SU-DHL-6 (cell line): Measurements from ENCODE around the gene SLC9A3.

ENCODE experiments used
- H2AFZ ChIP-seq: fragments of 200-600 bp; sonication (generic); 2 replicates; pipeline ENCODE4 v1.6.1; 2014; ENCODE audit warnings: low read depth, mild to moderate bottlenecking, moderate library complexity, mixed read lengths, antibody characterized with exemption, low read length; ENCODE audit not compliant: severe bottlenecking
- H3F3A ChIP-seq: fragments of 200-600 bp; shearing (Covaris generic); 2 replicates; pipeline ENCODE4 v1.6.0; 2016; ENCODE audit warnings: antibody characterized with exemption, mild to moderate bottlenecking; ENCODE audit not compliant: insufficient read depth
- H3K27ac ChIP-seq: fragments of 200-600 bp; sonication (generic); 2 replicates; pipeline ENCODE4 v1.5.1; 2016; ENCODE audit warnings: low read depth, mild to moderate bottlenecking, low read length, moderate library complexity, mixed read lengths
- H3K27me3 ChIP-seq: fragments of 200-600 bp; sonication (generic), shearing (Covaris generic); 2 replicates; pipeline ENCODE4 v1.6.0; 2014; ENCODE audit warnings: mild to moderate bottlenecking, low read length
- H3K36me3 ChIP-seq: fragments of 200-600 bp; sonication (generic); 2 replicates; pipeline ENCODE4 v1.6.1; 2014; ENCODE audit warnings: mild to moderate bottlenecking, low read length, mixed read lengths
- H3K4me2 ChIP-seq: fragments of 300-600, 200-600 bp; shearing (Covaris generic), sonication (generic); 2 replicates; pipeline ENCODE4 v1.6.0; 2014; ENCODE audit warnings: low read length, low read depth, mild to moderate bottlenecking; ENCODE audit not compliant: poor library complexity, severe bottlenecking
- H3K4me3 ChIP-seq: fragments of 200-600 bp; sonication (generic); 2 replicates; pipeline ENCODE4 v1.5.1; 2014; ENCODE audit warnings: antibody characterized with exemption, low read length, mild to moderate bottlenecking, mixed read lengths; ENCODE audit not compliant: insufficient read depth, poor library complexity, severe bottlenecking
- H3K79me2 ChIP-seq: fragments of 200-600 bp; sonication (generic); 2 replicates; pipeline ENCODE4 v1.6.1; 2014; ENCODE audit warnings: mild to moderate bottlenecking, low read length, moderate library complexity; ENCODE audit not compliant: insufficient read depth
- H3K9ac ChIP-seq: fragments of 200-600 bp; sonication (generic); 2 replicates; pipeline ENCODE4 v1.7.0; 2014; ENCODE audit warnings: mild to moderate bottlenecking, low read length
- H3K9me2 ChIP-seq: fragments of 200-600 bp; sonication (generic); replicated peaks from 2 replicates; pipeline ENCODE4 v1.6.1; 2014; ENCODE audit warnings: low read length; ENCODE audit not compliant: insufficient read depth
- H3K9me3 ChIP-seq: fragments of 200-600 bp; sonication (generic); 2 replicates; pipeline ENCODE4 v1.6.1; 2014; ENCODE audit warnings: low read length, mixed read lengths; ENCODE audit not compliant: insufficient read depth
- H4K20me1 ChIP-seq: fragments of 200-600 bp; sonication (generic); 2 replicates; pipeline ENCODE4 v1.6.1; 2014; ENCODE audit warnings: low read depth, mild to moderate bottlenecking, antibody characterized with exemption, low read length, moderate library complexity, mixed read lengths
- CTCF ChIP-seq: fragments of 200-600 bp; sonication (generic); IDR thresholded peaks from one replicate; pipeline ENCODE4 v1.5.1; 2017; ENCODE audit warnings: antibody characterized with exemption, mild to moderate bottlenecking, low read length, moderate library complexity; ENCODE audit not compliant: insufficient read depth, poor library complexity, severe bottlenecking
- EZH2phosphoT487 ChIP-seq: fragments of 200-600 bp; sonication (generic), shearing (Covaris generic); conservative IDR thresholded peaks from 2 replicates; pipeline ENCODE4 v1.6.1; 2018; ENCODE audit warnings: mild to moderate bottlenecking, antibody characterized with exemption, low read length, moderate library complexity, mixed read lengths

SLC9A3 gene

DNA sequence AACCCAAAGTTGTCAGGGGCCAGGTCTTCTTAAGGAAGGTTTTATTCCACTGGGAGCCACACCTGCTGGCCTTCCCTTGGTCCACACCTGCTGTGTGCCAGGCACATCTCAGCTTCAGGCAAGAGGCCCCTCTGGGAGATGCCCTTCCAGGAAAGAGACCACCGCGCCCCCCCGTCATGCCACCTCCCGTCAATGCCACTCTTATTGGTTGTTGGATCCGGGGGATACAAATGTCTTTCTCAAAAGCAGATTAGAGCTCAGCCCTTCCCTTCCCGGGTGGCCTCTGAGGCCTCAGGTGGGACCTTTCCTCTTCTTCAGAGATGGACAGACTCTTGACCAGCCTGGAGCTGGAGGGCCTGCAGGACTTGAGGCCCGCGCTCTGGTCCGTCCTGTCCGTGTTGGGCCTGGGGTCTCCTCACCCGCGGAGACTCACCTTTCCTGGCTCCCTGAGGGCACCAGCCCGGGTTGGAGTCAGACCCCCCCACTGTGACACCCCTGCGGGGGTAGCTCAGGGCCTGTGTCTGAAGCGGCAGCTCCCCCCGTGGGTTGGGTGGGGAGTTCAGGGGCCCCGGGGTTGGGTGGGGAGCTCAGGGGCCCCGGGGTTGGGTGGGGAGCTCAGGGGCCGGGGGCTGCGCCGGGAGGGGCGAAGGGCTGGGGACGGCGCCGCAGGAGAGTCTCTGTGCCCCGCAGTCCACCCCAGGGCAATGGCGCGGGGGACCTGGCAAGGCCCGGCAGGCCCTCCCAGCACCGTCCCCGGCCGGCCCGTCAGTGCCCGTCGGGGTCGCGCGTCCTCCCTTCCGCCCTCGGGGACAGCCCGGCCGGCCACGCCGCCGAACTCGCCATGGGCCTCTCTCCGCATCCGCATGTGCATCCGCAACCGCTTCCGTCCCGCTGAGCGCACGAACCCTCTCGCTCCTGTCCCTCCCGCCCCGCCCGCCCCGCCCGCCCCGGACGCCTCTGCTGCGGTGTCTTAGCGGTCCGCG lies 3.7 kb upstream of the SLC9A3 start:
- H3K27me3 ChIP-seq = no peaks in the 10 kb centered on the region
- H3K27ac ChIP-seq = no peak overlapping the region
- H3K9me3 ChIP-seq = no peaks in the 10 kb centered on the region
- no peak for TF ChIP-seq CTCF
- H3K79me2 ChIP-seq = no peaks in the 10 kb centered on the region
- H2AFZ ChIP-seq = no peak overlapping the region
- no peaks in the 10 kb centered on the region for H3F3A ChIP-seq
- no peak overlapping the region for H3K4me2 ChIP-seq
- no peaks in the 10 kb centered on the region for H4K20me1 ChIP-seq
- no peak overlapping the region for H3K4me3 ChIP-seq
- H3K9me2 ChIP-seq = no peaks in the 10 kb centered on the region
- no peaks in the 10 kb centered on the region for H3K36me3 ChIP-seq
- H3K9ac ChIP-seq = no peak overlapping the region

DNA sequence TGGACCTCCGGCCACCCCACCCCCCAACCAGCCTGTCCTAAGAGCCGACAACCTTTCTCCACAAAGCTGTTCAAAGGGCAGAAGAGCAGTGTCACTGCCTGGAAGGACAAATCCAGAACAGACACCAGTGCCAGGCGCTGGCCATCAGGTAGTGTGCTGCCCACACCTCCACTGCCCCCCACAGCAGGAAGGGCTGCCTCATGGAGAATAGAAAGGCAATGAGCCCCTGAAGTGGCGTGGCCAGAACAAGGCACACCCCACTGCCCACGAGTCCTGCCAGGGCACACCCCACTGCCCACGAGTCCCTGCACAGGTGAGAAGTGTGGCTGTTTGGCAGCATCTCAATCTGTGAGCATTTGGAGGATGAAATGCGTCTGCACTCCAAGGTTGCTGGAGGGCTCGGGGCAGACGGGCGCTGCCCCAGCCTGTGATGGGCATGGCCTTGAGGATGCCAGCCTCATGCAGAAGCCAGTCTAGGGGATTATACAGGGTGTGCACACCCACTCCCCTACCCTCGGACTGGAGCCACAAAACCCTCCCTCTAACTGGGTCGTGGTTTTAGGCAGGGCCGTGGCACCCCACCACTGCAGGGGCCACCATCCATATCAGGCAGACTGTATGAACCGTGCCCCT lies 2.3 kb upstream of the SLC9A3 start:
- H3K4me3 ChIP-seq = no peak overlapping the region
- no peaks in the 10 kb centered on the region for H3K79me2 ChIP-seq
- H3K36me3 ChIP-seq = no peaks in the 10 kb centered on the region
- H3F3A ChIP-seq = no peaks in the 10 kb centered on the region
- no peaks in the 10 kb centered on the region for H3K9me3 ChIP-seq
- no peak overlapping the region for H2AFZ ChIP-seq
- H3K9ac ChIP-seq = no peak overlapping the region
- H4K20me1 ChIP-seq = no peaks in the 10 kb centered on the region
- no peaks in the 10 kb centered on the region for H3K9me2 ChIP-seq
- H3K27me3 ChIP-seq = no peaks in the 10 kb centered on the region
- H3K27ac ChIP-seq = no peak overlapping the region
- no peak overlapping the region for H3K4me2 ChIP-seq
- TF ChIP-seq CTCF (no peak), EZH2phosphoT487 (no peak)

GRCh38 chr5:525916-526315 lies 1.7 kb upstream of the SLC9A3 start:
- Histone ChIP-seq H3F3A (no peaks in the 10 kb centered on the region), H4K20me1 (no peaks in the 10 kb centered on the region), H3K4me2 (no peak overlapping the region), H3K4me3 (no peak overlapping the region), H3K9me2 (no peaks in the 10 kb centered on the region), H3K36me3 (no peaks in the 10 kb centered on the region), H3K79me2 (no peaks in the 10 kb centered on the region), H3K9ac (no peak overlapping the region), H3K27me3 (no peaks in the 10 kb centered on the region), H2AFZ (no peak overlapping the region), H3K27ac (no peak overlapping the region), H3K9me3 (no peaks in the 10 kb centered on the region)
- no peak for TF ChIP-seq CTCF
- no peak for TF ChIP-seq EZH2phosphoT487
